CD4-positive, alpha-beta T cell treated with Interleukin-6 for 4 hours (primary cell): ENCODE results near the gene EIF5A.
A peak's percentile ranks its signal among the peaks of the same experiment; 100 is the strongest.

Experiments
- DNase-seq: peaks from one replicate; pipeline ENCODE4 v3.0.0-alpha.2; 2020; ENCODE audit warnings: mixed read lengths

The EIF5A gene

GRCh38 chr17:7306911-7307685 is at the start of gene EIF5A:
EIF5A (plus strand) TSS chr17:7307628; CDS start chr17:7309636, 2,008 bp downstream.
- peak; percentile 100 for DNase-seq

GRCh38 chr17:7258731-7259554 is 48.5 kb upstream of the EIF5A start:
- no peak for DNase-seq

GRCh38 chr17:7259555-7259889 is 47.9 kb upstream of the EIF5A start:
- DNase-seq, result no peak

GRCh38 chr17:7260151-7260550 is 47.3 kb upstream of the EIF5A start:
- no peak for DNase-seq

- DNase-seq, result peak; percentile 56
These were observed 46.6 kb upstream of the EIF5A start for GRCh38 chr17:7260651-7261378.

GRCh38 chr17:7261379-7262191 is 45.8 kb upstream of the EIF5A start:
- peak; percentile 50 for DNase-seq

- DNase-seq, result peak; percentile 24
These were observed 45.1 kb upstream of the EIF5A start, which contains the start of gene CLDN7 for GRCh38 chr17:7262192-7262934. CLDN7 (minus strand) TSS chr17:7262478; CDS start chr17:7262043, 435 bp downstream.

GRCh38 chr17:7262935-7263800 is 44.3 kb upstream of the EIF5A start:
- DNase-seq, result peak; percentile 23

- no peak for DNase-seq
These were observed 43.7 kb upstream of the EIF5A start for GRCh38 chr17:7263801-7264078.

- DNase-seq, result no peak
These were observed 40.6 kb upstream of the EIF5A start for GRCh38 chr17:7266784-7267183.

- no peak for DNase-seq
These were observed 28.0 kb upstream of the EIF5A start for GRCh38 chr17:7279448-7279847.

- peak; percentile 85 for DNase-seq
These were observed 26.8 kb upstream of the EIF5A start for GRCh38 chr17:7280519-7281073.

- peak; percentile 91 for DNase-seq
These were observed 26.1 kb upstream of the EIF5A start, which contains the start of gene SLC2A4 for GRCh38 chr17:7281074-7281952. SLC2A4 (plus strand) TSS chr17:7281718; CDS start chr17:7281935, 217 bp downstream.

- no peak for DNase-seq
These were observed 25.3 kb upstream of the EIF5A start for GRCh38 chr17:7281953-7282751.

GRCh38 chr17:7282752-7283321 is 24.6 kb upstream of the EIF5A start:
- DNase-seq, result no peak

- no peak for DNase-seq
These were observed 23.8 kb upstream of the EIF5A start for GRCh38 chr17:7283471-7284216.

GRCh38 chr17:7284911-7285310 is 22.5 kb upstream of the EIF5A start:
- no peak for DNase-seq
